Measurements from ENCODE around the gene CCDC170. TPM values are rescaled to one million over a fixed set of nuclear protein-coding genes. Genes with fewer than 3 reads are reported as not detected.

The CCDC170 gene
- total RNA-seq, 2 experiments from 2014 or later, result not detected

- H3K27me3 ChIP-seq (ENCODE audit: control insufficient read depth in 1 of 2, insufficient read depth in 2 of 2, low read length in 2 of 2), result peaks cover 0 to 3% of the 10 kb centered on the region in 2 experiments
- H3K9me3 Mint-ChIP-seq, result no peaks in the 10 kb centered on the region
- H3K27ac ChIP-seq (ENCODE audit: low read depth in 1 of 2, low read length in 2 of 2), result no peak overlapping the region
- H3K27me3 Mint-ChIP-seq, result peaks cover 5% of the 10 kb centered on the region
- DNase-seq, result no peak
- no peaks in the 10 kb centered on the region for H3K4me1 ChIP-seq (ENCODE audit: insufficient read depth, low read length)
- TF ChIP-seq CTCF (IDR thresholded peaks at IDR 0.05), result no peak
- H3K36me3 Mint-ChIP-seq (ENCODE audit: low read depth), result no peaks in the 10 kb centered on the region
- H3K36me3 ChIP-seq (ENCODE audit: insufficient read depth, low read length), result no peaks in the 10 kb centered on the region
- H3K4me3 Mint-ChIP-seq, result no peak overlapping the region
- POLR2A ChIA-PET, result interaction anchor here (0.5 kb wide), 1 partner anchor 234 kb away, joined by 3 read pairs; no protein-coding TSS in a partner anchor
- CTCF ChIA-PET, result no interaction called here
- H3K27ac Mint-ChIP-seq, result no peak overlapping the region
- H3K9me3 ChIP-seq (ENCODE audit: control insufficient read depth in 1 of 2, insufficient read depth in 1 of 2, low read length in 2 of 2), result no peaks in the 10 kb centered on the region
- H3K4me3 ChIP-seq (ENCODE audit: low read length), result no peak overlapping the region
- no peak for ATAC-seq (ENCODE audit: poor library complexity)
- intact Hi-C loops (cut with DNase I, micrococcal nuclease), result no loop called here
- H3K4me1 Mint-ChIP-seq (ENCODE audit: low read depth), result no peaks in the 10 kb centered on the region
Observed at GRCh38 chr6:151624900-151625536, 131.2 kb downstream of the CCDC170 start.

- Histone ChIP-seq H3K9me3 (ENCODE audit: control insufficient read depth in 1 of 2, insufficient read depth in 1 of 2, low read length in 2 of 2) (no peaks in the 10 kb centered on the region), H3K36me3 (ENCODE audit: insufficient read depth, low read length) (no peaks in the 10 kb centered on the region), H3K27ac (ENCODE audit: low read depth in 1 of 2, low read length in 2 of 2) (no peak overlapping the region), H3K4me1 (ENCODE audit: insufficient read depth, low read length) (no peaks in the 10 kb centered on the region), H3K27me3 (ENCODE audit: control insufficient read depth in 1 of 2, insufficient read depth in 2 of 2, low read length in 2 of 2) (no peaks in the 10 kb centered on the region), H3K4me3 (ENCODE audit: low read length) (no peak overlapping the region)
- POLR2A ChIA-PET, result no interaction called here
- DNase-seq (no peak), ATAC-seq (ENCODE audit: poor library complexity) (no peak)
- H3K4me3 Mint-ChIP-seq, result no peak overlapping the region
- CTCF ChIA-PET, result no interaction called here
- no peak for TF ChIP-seq CTCF (IDR thresholded peaks at IDR 0.05)
- no peaks in the 10 kb centered on the region for H3K27me3 Mint-ChIP-seq
- intact Hi-C loops (cut with DNase I, micrococcal nuclease), result no loop called here
- H3K27ac Mint-ChIP-seq, result no peak overlapping the region
- no peaks in the 10 kb centered on the region for H3K9me3 Mint-ChIP-seq
- no peaks in the 10 kb centered on the region for H3K36me3 Mint-ChIP-seq (ENCODE audit: low read depth)
- H3K4me1 Mint-ChIP-seq (ENCODE audit: low read depth), result no peaks in the 10 kb centered on the region
Observed at GRCh38 chr6:151627689-151628444, 134.1 kb downstream of the CCDC170 start.

GRCh38 chr6:151629791-151630190 lies 136.0 kb downstream of the CCDC170 start:
- Mint-ChIP-seq H3K9me3 (no peaks in the 10 kb centered on the region), H3K27ac (no peak overlapping the region), H3K27me3 (peaks cover 10% of the 10 kb centered on the region), H3K4me3 (no peak overlapping the region), H3K4me1 (ENCODE audit: low read depth) (no peaks in the 10 kb centered on the region), H3K36me3 (ENCODE audit: low read depth) (no peaks in the 10 kb centered on the region)
- ChIA-PET POLR2A (no interaction called here), CTCF (no interaction called here)
- Histone ChIP-seq H3K4me1 (ENCODE audit: insufficient read depth, low read length) (no peaks in the 10 kb centered on the region), H3K9me3 (ENCODE audit: control insufficient read depth in 1 of 2, insufficient read depth in 1 of 2, low read length in 2 of 2) (no peaks in the 10 kb centered on the region), H3K36me3 (ENCODE audit: insufficient read depth, low read length) (no peaks in the 10 kb centered on the region), H3K27me3 (ENCODE audit: control insufficient read depth in 1 of 2, insufficient read depth in 2 of 2, low read length in 2 of 2) (no peaks in the 10 kb centered on the region), H3K27ac (ENCODE audit: low read depth in 1 of 2, low read length in 2 of 2) (no peak overlapping the region), H3K4me3 (ENCODE audit: low read length) (no peak overlapping the region)
- intact Hi-C loops (cut with DNase I, micrococcal nuclease), result no loop called here
- TF ChIP-seq CTCF (IDR thresholded peaks at IDR 0.05), result no peak
- no peak for ATAC-seq (ENCODE audit: poor library complexity)
- no peak for DNase-seq
